COLO829 (cell line): Measurements from ENCODE around the gene GPR171.
"Not testable (repeated sequence)": the region's sequence is repeated elsewhere in the genome, so short reads cannot be mapped to it uniquely, and the experiment has no call there.

ENCODE experiments used
- DNase-seq: peaks from one replicate; pipeline ENCODE4 v3.0.0; 2012; ENCODE audit warnings: low spot score

GPR171 gene, protein sequence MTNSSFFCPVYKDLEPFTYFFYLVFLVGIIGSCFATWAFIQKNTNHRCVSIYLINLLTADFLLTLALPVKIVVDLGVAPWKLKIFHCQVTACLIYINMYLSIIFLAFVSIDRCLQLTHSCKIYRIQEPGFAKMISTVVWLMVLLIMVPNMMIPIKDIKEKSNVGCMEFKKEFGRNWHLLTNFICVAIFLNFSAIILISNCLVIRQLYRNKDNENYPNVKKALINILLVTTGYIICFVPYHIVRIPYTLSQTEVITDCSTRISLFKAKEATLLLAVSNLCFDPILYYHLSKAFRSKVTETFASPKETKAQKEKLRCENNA

DNA sequence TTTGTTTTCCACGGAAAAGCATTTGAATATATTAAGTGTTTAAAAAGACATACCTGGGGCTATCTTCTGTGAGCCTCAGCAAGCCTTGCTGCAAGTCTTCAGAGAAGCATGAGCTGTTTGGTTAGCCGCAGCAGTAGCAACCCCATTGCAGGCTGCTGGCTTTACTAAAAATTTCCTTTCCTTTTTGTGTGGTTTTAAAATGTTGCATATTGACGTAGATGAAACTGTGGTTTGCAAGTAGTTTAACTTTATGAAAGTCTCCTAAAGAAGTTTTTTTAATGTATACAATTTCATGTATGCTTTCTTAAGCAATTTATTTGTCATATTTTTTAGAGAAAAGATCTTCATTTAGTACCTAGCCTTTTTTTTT, at the start of gene GPR171:
Gene GPR171, minus strand, starts transcription at position 166 of the 370 bp plus-strand sequence. CDS start 3,830 bp downstream, outside the sequence.
- DNase-seq = no peak

GRCh38 chr3:151248772-151249337, 45.8 kb upstream of the GPR171 start:
- no peak for DNase-seq

GRCh38 chr3:151242006-151242405, 39.0 kb upstream of the GPR171 start:
- DNase-seq = not testable (repeated sequence)

- DNase-seq = no peak
Measured at GRCh38 chr3:151236736-151237135, 33.7 kb upstream of the GPR171 start.

DNA sequence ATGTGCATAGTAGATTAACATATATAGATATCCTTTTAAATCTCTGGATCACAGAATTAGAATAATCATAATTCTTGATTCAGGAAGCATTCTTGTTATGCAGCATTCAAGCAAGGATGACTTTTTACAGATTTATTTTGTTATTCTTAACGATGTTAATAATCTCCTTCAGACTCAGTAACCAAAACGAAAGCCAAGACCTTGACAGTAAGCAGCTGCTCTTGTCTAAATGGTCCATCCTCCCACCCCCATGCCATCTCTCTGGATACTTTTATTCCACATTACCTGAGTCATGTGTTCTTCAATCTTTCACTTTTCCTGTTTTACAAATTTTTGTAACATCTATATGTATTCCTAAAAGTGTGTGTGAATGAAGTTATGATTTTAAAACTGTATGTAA, 33.3 kb upstream of the GPR171 start:
- DNase-seq = no peak

DNA sequence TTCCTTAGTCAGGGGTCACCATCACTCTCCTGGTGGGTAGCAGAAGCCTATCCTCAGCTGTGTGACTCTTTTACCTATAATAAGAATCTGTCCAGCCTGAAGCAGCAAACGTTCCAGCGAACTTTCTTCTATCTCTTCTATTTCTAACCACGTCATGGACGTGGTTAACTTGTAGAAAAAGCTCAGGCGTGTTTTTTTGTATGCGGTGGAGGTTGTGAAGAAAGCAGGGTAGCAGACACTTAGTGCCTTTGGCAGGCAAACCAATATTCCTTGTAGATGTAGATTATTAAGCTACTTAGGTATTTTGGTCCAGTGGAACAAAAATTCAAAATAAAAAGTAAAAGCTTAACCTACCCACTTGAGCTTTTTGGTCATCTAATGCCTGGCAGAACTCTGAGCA, 31.8 kb upstream of the GPR171 start:
- no peak for DNase-seq

DNA sequence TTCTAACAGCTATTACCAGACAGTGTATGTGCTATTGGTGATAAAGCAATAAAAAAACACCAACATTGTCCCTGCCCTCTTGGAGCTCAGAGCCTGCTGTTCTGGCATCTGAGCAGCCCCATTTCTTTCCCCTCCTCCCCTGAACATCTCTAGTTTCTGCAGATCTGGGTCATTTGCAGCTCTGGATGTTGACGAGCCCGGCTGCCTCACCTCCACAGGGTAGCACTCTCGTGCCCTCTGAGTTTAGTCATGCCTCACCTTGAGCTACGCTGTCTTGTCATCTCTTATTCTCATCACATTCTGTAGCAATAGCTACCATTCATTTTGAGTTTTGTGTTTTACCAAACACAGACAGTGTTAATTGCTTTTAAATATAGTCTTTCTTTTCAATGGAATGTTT, 30.0 kb upstream of the GPR171 start:
- DNase-seq = no peak

DNA sequence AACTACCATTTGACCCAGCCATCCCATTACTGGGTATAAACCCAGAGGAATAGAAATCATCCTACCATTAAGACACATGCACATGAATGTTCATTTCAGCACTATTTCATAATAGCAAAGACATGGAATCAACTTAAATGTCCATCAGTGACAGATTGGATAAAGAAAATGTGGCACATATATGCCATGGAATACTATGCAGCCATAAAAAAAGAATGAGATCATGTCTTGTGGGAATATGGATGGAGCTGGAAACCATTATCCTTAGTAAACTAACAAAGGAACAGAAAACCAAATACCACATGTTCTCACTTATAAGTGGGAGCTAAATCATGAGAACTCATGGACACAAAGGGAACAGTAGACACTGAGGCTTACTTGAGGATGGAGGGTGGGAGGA, 29.4 kb upstream of the GPR171 start:
- DNase-seq = not testable (repeated sequence)

- DNase-seq = no peak
Measured at GRCh38 chr3:151230646-151231045, 27.6 kb upstream of the GPR171 start.

DNA sequence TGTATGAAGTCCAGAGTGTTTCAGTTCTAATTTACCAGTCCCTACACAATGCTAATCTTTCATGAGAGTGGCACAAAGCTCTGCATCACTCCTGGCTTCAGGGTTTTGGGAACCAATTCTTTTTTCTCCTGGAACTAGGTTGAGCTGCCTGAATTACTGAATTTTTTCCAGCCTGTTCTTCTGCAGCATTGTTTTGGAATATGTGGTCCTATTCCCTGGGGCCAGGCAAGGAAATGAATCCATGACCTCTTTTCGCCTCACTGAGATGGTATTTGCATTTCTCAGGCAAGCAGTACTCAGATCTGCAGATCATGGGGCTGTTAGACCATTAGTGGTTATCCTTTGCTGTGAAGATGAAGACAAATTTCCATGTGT, 25.6 kb upstream of the GPR171 start:
- DNase-seq = peak; percentile 79

- DNase-seq = peak; percentile 90
Measured at GRCh38 chr3:151227807-151228665, 25.0 kb upstream of the GPR171 start.

- DNase-seq = no peak
Measured at GRCh38 chr3:151227266-151227806, 24.3 kb upstream of the GPR171 start.

DNA sequence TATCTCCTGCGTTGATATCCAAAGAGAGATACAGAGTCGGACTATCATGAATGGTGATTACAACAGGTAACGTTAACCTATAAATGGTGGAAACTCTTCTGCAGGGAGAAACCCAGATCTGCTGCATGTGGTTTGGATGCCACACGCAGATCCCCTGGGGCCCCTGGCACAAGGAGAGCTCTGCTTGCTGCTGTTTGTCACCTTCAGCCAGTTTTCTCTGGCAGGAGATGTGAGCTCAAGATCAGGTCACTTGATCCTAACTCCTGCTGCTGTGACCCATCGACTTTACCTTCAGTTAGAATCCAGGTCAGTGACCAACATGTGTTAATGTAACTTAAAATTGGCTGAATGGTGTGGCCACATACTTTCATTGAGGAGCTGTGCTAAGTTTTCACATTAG, 23.8 kb upstream of the GPR171 start:
- DNase-seq = no peak

DNA sequence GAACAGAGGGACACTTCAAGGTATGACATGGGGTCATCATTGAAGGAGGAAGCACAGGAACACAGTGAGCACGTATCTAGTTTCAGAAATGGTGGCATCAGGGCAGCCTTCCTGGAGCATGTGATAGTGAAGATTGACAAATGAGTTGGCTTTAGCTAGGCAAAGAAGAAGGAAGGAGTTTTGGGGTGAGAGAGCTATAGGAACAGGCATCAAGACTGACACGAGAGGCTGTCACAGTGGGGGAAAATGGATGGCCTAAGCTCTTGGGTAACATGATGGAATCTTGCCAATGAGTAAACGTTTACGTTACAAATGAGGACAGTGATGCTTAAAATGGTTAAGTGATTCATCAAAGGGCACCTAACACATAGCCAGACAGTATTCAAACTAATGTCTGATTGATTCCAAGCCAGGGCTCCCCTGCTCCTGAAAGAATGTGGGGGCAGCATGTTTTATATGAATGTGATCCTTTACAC, 23.1 kb upstream of the GPR171 start:
- peak; percentile 24 for DNase-seq

- no peak for DNase-seq
Measured at GRCh38 chr3:151225040-151225975, 22.3 kb upstream of the GPR171 start.

DNA sequence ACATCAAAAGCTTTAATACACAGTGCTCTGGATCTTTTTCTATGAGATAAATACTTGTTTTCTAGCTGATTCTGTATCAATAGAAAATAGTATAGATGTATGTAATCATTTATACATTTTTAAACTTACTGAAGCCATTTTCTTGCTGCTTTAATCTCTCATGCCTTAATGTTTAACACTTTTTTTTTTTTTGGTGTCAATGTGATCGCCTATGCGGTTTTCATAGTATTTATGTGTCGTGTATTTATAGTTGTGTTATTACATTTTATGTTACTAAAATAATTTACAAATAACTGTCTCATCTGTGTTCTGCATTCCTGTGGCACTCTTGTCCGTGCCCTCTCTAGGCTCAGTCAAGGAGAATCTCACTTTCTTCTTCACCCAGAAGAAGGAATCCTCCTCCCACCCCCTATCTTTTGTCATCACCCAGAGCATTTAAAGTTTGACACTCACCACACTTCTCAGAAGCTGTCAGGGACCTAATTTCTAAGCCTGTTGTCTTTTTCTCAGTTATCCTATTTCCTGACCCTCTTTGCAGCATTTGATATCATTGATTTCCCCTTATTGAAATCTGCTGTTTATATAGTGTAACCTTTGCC, 21.4 kb upstream of the GPR171 start:
- no peak for DNase-seq

- DNase-seq = peak; percentile 48
Measured at GRCh38 chr3:151219056-151219455, 16.0 kb upstream of the GPR171 start.

GRCh38 chr3:151218136-151218535, 15.1 kb upstream of the GPR171 start:
- no peak for DNase-seq

GRCh38 chr3:151216641-151217607, 13.9 kb upstream of the GPR171 start:
- DNase-seq = no peak

GRCh38 chr3:151214459-151214858, 11.4 kb upstream of the GPR171 start:
- DNase-seq = no peak
